Testis (tissue), 3 donors: ENCODE data around the gene NEO1. TPM values are rescaled to one million over a fixed set of nuclear protein-coding genes. Genes with fewer than 3 reads are reported as not detected.

Experiments used
- DNase-seq: peaks from one replicate; pipeline ENCODE4 v3.0.0-alpha.2; 2019
- H3K27ac ChIP-seq, 2 donors: fragments of 200-600 bp; sonication (generic); one replicate each; pipeline ENCODE4 v1.5.1; 2019
- H3K27me3 ChIP-seq: fragments of 200-600 bp; sonication (generic); one replicate; pipeline ENCODE4 v1.5.1; 2019
- H3K36me3 ChIP-seq: fragments of 200-600 bp; sonication (generic); one replicate; pipeline ENCODE4 v1.5.1; 2017; ENCODE audit warnings: low read depth; ENCODE audit errors: missing control alignments
- H3K4me1 ChIP-seq: fragments of 200-600 bp; sonication (generic); one replicate; pipeline ENCODE4 v1.5.1; 2019
- H3K4me3 ChIP-seq, 2 donors: fragments of 200-600 bp; sonication (generic); one replicate each; pipeline ENCODE4 v1.5.1; 2017 to 2019
- H3K9me3 ChIP-seq: fragments of 200-600 bp; sonication (generic); one replicate; pipeline ENCODE4 v1.5.1; 2017
- POLR2A ChIP-seq: fragments of 450-650 bp; IDR thresholded peaks from one replicate; pipeline ENCODE4 v1.6.1; 2017; ENCODE audit warnings: antibody characterized with exemption, mild to moderate bottlenecking, moderate library complexity
- WGBS, 2 donors: methylation state at CpG; one replicate each; pipeline ENCODE4 v1.1.5; 2018; 5-methylcytosine and 5-hydroxymethylcytosine counted together
- intact Hi-C: fragments of 100-400 bp; cut with DNase I; formaldehyde crosslinking; loops from one replicate; pipeline ENCODE4 v1.15.1; 2023; ENCODE audit warnings: low total_unique reads
- polyA plus RNA-seq: library from polyadenylated mRNA; stranded (reverse); fragments of 350-450 nt; fragmentation: Illumina TruSeq; extraction: RNeasy Lipid Tissue Mini Kit (QIAGEN cat#74804); gene quantifications from one replicate; pipeline ENCODE4 v1.2.3, GENCODE V29; 2014; ENCODE audit warnings: low read depth, low replicate concordance; ENCODE audit not compliant: insufficient read depth
- total RNA-seq, 2 donors: library from RNA; depleted of rRNA; stranded (reverse); fragments of >200 nt; gene quantifications; one replicate each; pipeline ENCODE4 v1.2.3, GENCODE V29; 2016
- TF ChIP-seq, protein P1 (sequence below), 3 experiments: fragments of 450-650 bp in 2 of 3; fragments of 200-600 bp in 1 of 3; sonication (generic) in 1 of 3; IDR thresholded peaks; one replicate each; pipeline ENCODE4 v1.5.1; 2016 to 2019; ENCODE audit warnings: antibody characterized with exemption in 3 of 3, mild to moderate bottlenecking in 2 of 3, moderate library complexity in 1 of 3

NEO1 gene
- total and polyA plus RNA-seq, 3 donors from 2014 or later: 42.2 to 57.4 (median 50.2) TPM

DNA sequence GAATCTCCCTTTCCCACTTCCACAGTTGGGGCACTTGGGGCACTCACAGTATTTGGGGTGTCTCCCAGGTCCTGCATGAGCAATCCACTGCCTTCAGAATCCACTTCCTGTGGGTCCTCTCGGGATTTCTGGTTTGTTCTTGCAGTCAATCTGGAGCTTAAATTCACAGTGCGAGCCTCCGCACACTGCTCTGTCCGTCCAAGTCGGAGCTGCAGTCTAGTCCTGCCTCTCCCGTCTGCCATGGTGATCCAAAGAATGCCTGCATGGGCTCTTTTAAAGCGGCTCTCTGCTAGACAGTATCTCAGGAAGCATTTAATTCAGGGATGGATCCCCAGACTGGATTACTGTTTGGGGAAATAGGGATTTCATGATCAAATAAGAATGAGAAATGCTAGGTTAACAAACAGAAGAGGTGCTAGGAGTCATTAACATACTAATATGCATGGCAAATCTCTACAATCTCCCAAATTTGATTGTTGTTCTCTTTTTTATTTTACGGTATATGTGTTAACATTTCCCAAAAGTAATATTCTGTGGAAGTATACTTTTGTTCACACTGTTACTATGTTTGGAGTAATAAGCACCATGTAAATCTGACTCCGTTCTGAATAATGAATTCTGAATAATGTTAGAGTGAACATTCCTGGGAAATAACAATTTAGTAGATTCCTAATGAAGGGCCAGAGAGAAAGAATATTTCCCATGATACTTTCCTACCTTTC, 174.0 kb downstream of the NEO1 start:
- no peak for DNase-seq
- 76 to 82% methylated on average over 9 of the region's 9 CpGs for WGBS, 2 donors

DNA sequence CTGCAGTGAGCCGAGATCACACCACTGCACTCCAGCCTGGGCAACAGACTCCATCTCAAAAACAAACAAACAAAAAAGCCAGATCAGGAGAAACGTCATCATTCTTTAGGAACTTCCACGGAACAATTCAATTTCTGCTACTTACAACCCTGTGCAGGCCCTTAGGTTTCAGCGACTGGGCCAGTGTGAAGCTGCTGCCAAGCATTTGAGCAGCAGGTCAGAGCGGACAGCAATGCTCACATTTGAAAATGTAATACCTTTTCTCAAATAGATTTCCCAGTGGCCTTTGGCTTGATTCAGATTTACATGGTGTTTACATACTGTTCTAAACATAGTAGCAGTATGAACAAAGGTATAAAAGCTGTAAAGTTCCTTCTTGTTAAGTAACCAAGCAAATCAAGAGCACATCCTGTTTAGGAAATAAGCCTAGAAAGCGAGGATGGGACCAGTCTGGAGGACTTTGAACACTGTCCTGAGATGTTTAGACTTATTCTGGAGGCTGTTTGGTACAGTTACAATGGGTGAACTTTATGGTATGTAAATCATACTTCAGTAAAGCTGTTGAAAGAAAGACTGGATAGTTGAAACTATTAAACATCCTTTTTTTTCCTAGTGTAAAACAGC, 175.3 kb downstream of the NEO1 start:
- Histone ChIP-seq H3K4me1 (peaks cover 3% of the 10 kb centered on the region), H3K9me3 (no peaks in the 10 kb centered on the region), H3K27me3 (no peaks in the 10 kb centered on the region), H3K27ac (no peak overlapping the region), H3K36me3 (no peaks in the 10 kb centered on the region), H3K4me3 (no peak overlapping the region)
- WGBS, 2 donors: 79 to 89% methylated on average over 6 of the region's 6 CpGs
- intact Hi-C loops: no loop called here
- DNase-seq: no peak
- TF ChIP-seq, protein P1, sequence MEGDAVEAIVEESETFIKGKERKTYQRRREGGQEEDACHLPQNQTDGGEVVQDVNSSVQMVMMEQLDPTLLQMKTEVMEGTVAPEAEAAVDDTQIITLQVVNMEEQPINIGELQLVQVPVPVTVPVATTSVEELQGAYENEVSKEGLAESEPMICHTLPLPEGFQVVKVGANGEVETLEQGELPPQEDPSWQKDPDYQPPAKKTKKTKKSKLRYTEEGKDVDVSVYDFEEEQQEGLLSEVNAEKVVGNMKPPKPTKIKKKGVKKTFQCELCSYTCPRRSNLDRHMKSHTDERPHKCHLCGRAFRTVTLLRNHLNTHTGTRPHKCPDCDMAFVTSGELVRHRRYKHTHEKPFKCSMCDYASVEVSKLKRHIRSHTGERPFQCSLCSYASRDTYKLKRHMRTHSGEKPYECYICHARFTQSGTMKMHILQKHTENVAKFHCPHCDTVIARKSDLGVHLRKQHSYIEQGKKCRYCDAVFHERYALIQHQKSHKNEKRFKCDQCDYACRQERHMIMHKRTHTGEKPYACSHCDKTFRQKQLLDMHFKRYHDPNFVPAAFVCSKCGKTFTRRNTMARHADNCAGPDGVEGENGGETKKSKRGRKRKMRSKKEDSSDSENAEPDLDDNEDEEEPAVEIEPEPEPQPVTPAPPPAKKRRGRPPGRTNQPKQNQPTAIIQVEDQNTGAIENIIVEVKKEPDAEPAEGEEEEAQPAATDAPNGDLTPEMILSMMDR (IDR thresholded peaks at IDR 0.05): no peak
- no peak for TF ChIP-seq POLR2A

More for the DNA sequence above, 174.0 kb downstream of the NEO1 start:
- Histone ChIP-seq H3K27me3 (no peaks in the 10 kb centered on the region), H3K4me1 (peaks cover 3% of the 10 kb centered on the region), H3K27ac (no peak overlapping the region), H3K9me3 (no peaks in the 10 kb centered on the region), H3K4me3 (no peak overlapping the region), H3K36me3 (no peaks in the 10 kb centered on the region)
- intact Hi-C loops: no loop called here
- TF ChIP-seq, protein P1 (IDR thresholded peaks at IDR 0.05): no peak
- no peak for TF ChIP-seq POLR2A

DNA sequence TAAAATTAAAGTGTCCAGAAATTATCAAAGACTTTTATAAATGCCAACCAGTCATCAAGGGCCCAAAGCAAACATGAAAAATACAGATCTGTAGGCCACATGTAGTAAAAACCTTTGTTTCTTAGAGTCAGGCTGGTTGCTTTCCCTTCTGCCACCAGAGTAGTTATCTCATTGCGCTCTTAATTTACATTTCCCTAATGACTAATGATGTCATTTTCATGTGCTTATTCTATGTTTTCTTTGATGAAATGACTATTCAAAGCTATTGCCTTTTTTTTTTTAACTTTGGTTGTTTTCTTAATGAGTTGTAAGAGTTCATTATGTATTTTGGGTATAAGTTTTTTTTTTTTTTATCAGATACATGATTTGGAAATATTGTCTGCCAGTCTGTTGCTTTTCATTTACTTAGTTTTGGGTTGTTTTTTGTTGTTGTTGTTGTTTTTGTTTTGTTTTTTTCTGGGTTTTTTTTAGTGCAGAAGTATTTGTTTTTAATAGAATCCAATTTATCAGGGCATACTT, 175.9 kb downstream of the NEO1 start:
- Histone ChIP-seq H3K27me3 (no peaks in the 10 kb centered on the region), H3K4me1 (peaks cover 3% of the 10 kb centered on the region), H3K9me3 (no peaks in the 10 kb centered on the region), H3K4me3 (no peak overlapping the region), H3K27ac (no peak overlapping the region), H3K36me3 (no peaks in the 10 kb centered on the region)
- no peak for DNase-seq
- WGBS, 2 donors: 92 to 98% methylated on average over 1 of the region's 1 CpG
- TF ChIP-seq, protein P1 (IDR thresholded peaks at IDR 0.05): no peak
- no peak for TF ChIP-seq POLR2A
- intact Hi-C loops: no loop called here

DNA sequence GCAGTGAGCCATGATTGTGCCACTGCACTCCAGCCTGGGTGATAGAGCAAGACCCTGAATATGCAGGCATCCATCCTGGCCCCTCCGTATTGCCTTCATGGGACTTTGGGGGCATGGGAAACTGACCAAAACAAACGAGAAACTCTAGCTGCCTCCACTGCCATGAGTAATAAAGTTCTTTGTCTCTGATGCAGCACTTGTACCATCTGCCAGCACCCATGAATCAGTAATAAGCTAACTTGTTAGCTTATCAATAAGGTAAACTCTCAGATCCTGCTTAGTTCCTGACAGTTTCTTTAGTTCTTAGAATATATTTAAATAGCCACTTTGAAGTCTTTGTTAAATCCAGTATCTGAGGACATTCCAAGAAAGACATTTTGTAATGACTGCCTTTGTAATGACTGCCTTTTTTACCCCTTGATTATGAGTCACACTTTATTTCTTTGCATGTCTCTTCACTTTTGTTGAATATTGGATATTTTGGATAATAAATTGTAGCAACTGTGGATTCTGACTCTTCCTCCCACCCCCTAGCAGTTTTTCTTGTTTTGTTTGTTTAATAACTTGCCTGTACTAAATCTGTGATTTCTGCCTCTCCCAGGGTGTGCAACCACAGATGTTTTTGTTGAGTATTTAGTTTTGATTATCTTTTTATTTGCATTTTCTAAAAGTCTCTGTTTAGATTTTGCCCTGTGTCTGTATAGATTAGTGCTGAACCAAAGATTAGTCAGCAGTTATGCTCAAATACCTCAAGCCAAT, 179.6 kb downstream of the NEO1 start:
- 70 to 71% methylated on average over 2 of the region's 2 CpGs for WGBS, 2 donors
- H3K9me3 ChIP-seq: no peaks in the 10 kb centered on the region
- intact Hi-C loops: no loop called here
- H3K4me1 ChIP-seq: no peaks in the 10 kb centered on the region
- H3K27ac ChIP-seq: no peak overlapping the region
- H3K36me3 ChIP-seq: no peaks in the 10 kb centered on the region
- TF ChIP-seq POLR2A: no peak
- TF ChIP-seq, protein P1 (IDR thresholded peaks at IDR 0.05): no peak
- no peaks in the 10 kb centered on the region for H3K27me3 ChIP-seq
- no peak for DNase-seq
- H3K4me3 ChIP-seq: no peak overlapping the region
